Activated CD4-positive, alpha-beta T cell treated with anti-CD3 and anti-CD28 coated beads, Interleukin-2, amount 10 ng/mL, durations not matched to agents 24 days and 14 days (primary cell): ENCODE measurements around the gene VAV2. TPM values are rescaled to one million over a fixed set of nuclear protein-coding genes. Genes with fewer than 3 reads are reported as not detected.
A peak's percentile ranks its signal among the peaks of the same experiment; 100 is the strongest.
"Not testable (repeated sequence)": the region's sequence is repeated elsewhere in the genome, so short reads cannot be mapped to it uniquely, and the experiment has no call there.

Experiments
- DNase-seq: peaks from one replicate; pipeline ENCODE4 v3.0.0; 2022
- H3K27ac Mint-ChIP-seq: one replicate; pipeline ENCODE4 v1.8.0; 2022; ENCODE audit warnings: mild to moderate bottlenecking, mixed read lengths
- H3K27me3 Mint-ChIP-seq: one replicate; pipeline ENCODE4 v1.8.0; 2022; ENCODE audit warnings: mixed read lengths
- H3K36me3 Mint-ChIP-seq: one replicate; pipeline ENCODE4 v1.8.0; 2022; ENCODE audit warnings: low read depth, mild to moderate bottlenecking, mixed read lengths
- H3K4me1 Mint-ChIP-seq: one replicate; pipeline ENCODE4 v1.8.0; 2021; ENCODE audit warnings: mixed read lengths
- H3K4me3 Mint-ChIP-seq: one replicate; pipeline ENCODE4 v1.8.0; 2022; ENCODE audit warnings: mild to moderate bottlenecking, moderate library complexity, mixed read lengths
- H3K9me3 Mint-ChIP-seq: one replicate; pipeline ENCODE4 v1.8.0; 2021; ENCODE audit warnings: mixed read lengths
- intact Hi-C: fragments of 100-400 bp; cut with micrococcal nuclease; formaldehyde crosslinking; loops from one replicate; pipeline ENCODE4 v1.15.1; 2023
- total RNA-seq: library from RNA; stranded (reverse); gene quantifications from 2 replicates; pipeline ENCODE4 v1.2.3, GENCODE V29; 2022

The VAV2 gene
- total RNA-seq, 1 donor from 2014 or later = 9.0 TPM

GRCh38 chr9:133964463-133964862 lies 27.7 kb downstream of the VAV2 start:
- H3K4me3 Mint-ChIP-seq = no peak overlapping the region
- DNase-seq = no peak
- H3K9me3 Mint-ChIP-seq = peaks cover 12% of the 10 kb centered on the region
- intact Hi-C loops = no loop called here
- H3K4me1 Mint-ChIP-seq = no peaks in the 10 kb centered on the region
- peaks cover 2% of the 10 kb centered on the region for H3K27me3 Mint-ChIP-seq
- H3K36me3 Mint-ChIP-seq = no peaks in the 10 kb centered on the region
- no peak overlapping the region for H3K27ac Mint-ChIP-seq

DNA sequence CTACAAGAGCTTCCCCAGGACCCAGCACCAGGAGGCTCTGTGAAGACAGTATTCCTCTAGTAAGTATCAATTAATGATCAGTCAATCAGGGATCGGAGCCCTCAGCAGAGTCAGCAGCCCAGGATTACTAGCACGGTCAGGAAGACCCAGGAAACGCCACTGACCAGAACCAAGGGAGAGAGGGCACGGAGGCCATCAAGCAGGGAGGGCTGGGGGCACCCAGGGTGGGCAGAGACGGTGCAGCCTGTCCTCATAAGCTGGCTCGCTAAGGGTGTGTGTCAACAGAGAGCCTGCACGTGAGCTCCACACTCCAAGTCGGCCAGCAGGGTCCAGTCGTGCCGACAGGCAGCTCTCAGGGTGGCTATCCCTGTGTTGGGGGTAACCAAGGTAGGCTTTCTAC lies 29.0 kb downstream of the VAV2 start:
- no peaks in the 10 kb centered on the region for H3K4me1 Mint-ChIP-seq
- no peak overlapping the region for H3K27ac Mint-ChIP-seq
- H3K4me3 Mint-ChIP-seq = no peak overlapping the region
- peaks cover 12% of the 10 kb centered on the region for H3K9me3 Mint-ChIP-seq
- H3K36me3 Mint-ChIP-seq = no peaks in the 10 kb centered on the region
- intact Hi-C loops = no loop called here
- no peak for DNase-seq
- peaks cover 2% of the 10 kb centered on the region for H3K27me3 Mint-ChIP-seq

DNA sequence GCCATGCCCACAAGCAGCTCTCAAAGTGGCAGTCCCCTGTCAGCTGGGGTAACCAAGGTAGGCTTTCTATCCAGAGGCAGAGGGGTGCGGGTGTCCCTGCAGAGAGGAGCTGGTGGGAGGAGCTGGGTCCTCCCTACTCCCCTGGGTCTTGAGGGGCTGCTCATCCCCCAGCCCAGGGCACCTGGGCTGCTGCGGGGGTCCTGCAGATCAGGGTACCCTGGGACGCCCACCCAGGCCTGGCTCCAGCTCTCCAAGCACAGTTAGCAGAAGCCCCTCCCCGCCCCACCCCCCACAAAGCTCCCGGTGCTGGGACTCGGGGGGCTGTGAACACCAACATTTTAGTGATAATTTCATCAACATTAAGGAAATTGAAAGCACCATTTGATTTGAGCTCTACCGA lies 29.8 kb downstream of the VAV2 start:
- no peak for DNase-seq
- no peak overlapping the region for H3K27ac Mint-ChIP-seq
- no peaks in the 10 kb centered on the region for H3K4me1 Mint-ChIP-seq
- no peak overlapping the region for H3K4me3 Mint-ChIP-seq
- H3K27me3 Mint-ChIP-seq = peaks cover 2% of the 10 kb centered on the region
- H3K9me3 Mint-ChIP-seq = peaks cover 12% of the 10 kb centered on the region
- H3K36me3 Mint-ChIP-seq = no peaks in the 10 kb centered on the region
- intact Hi-C loops = no loop called here

DNA sequence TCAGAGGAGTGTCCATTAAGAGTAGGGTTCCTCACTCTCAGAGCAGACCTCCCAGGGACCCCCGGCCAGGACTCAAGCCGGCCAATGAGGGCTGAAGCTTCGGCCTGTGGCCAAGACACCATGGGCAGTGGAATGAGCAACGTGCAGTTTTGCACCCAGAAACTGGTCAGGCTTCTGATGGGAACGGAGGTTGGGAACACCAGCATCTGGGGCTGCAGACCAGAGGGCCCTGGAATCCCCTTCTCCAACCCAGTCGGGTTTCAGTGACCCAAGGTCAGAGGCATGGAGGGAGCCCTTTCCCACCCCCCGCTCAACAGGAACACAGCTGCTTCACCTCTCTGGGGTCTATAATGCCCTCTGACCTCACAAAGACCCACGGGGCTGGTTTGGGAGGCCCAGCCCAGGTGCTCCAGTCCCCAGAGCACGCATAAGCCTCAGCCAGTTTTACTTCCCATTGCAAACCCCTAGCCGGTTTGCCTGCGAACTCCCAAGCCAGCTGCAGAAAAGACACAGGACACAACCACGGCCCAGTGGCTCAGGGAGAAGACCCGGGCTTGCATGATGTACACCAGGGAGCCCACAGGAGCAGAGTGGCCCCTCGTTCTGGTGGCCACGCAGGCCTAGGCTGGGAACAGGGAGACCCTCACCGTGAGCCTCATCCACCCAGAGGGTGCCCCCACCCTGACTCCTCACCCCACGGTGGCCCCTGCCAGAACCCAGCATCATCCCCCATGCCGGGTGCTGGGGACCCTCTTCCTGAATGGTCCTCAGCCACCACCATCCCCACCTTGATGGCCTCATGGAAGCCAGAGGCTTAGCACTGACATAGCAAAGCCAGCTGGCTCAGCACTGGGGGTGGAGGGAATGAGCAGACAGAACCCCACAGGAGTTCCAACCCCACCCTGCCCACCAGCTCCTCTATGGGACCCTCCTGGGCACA lies 30.6 kb downstream of the VAV2 start:
- H3K36me3 Mint-ChIP-seq = no peaks in the 10 kb centered on the region
- no peak overlapping the region for H3K4me3 Mint-ChIP-seq
- no peak for DNase-seq
- intact Hi-C loops = no loop called here
- no peaks in the 10 kb centered on the region for H3K4me1 Mint-ChIP-seq
- peaks cover 12% of the 10 kb centered on the region for H3K9me3 Mint-ChIP-seq
- H3K27me3 Mint-ChIP-seq = peaks cover 2% of the 10 kb centered on the region
- H3K27ac Mint-ChIP-seq = no peak overlapping the region

DNA sequence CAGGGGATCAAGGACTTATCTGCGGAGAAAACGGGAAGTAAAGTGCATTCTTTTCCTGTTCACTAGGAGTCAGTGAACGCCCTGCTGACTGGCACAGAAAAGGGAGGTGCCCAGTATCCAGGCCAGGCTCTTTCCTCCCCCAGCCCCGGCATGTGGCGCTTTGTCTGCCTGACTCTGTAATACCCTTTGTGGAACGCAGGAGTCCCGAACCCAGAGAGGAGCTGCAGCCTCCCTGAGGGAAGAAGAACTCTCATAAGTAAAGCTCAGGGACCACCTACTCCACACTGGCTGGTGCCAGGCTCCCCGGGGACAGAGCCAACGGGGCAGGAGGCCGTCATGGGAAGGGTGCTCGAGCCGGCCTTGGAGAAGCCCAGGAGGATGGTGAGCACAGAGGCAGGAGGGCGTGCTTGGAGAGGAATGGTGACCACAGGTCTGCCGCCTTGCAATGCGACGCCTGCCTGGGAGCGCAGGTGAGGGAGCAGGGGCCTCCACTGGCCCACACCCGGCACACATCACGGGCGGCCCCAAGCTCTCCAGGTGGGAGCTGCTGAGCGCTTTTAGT lies 31.5 kb downstream of the VAV2 start:
- intact Hi-C loops = no loop called here
- H3K27ac Mint-ChIP-seq = no peak overlapping the region

DNA sequence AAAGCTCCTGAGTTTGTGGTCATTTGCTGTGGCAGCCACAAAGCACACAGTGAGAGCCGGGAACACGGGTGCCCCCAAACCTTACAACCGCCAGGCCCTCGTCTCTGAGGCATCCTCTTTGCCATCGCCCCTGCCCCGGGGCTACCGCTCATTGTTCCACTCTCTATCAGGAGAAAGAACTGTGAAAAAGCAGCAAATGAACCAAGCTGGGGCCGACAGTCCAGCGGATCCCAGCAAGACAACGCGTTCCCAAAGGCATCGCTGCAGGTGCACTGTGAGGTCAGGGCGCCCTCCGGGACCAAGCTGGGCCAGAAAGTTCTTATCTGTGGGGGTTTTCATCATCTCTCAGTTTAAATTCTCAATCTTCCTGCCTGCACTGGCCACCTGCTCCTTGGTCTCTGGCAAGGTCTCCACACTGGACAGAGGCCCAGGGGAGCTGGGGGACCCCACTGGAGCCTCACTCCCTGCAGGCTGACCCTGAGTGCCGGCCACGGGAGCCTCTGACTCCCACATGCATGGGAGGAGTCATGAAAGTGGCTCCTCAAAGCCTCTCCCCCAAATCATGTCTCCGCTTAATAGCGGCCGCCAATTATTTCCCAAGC lies 32.1 kb downstream of the VAV2 start:
- Mint-ChIP-seq H3K36me3 (no peaks in the 10 kb centered on the region), H3K9me3 (peaks cover 8% of the 10 kb centered on the region), H3K27ac (no peak overlapping the region), H3K4me3 (no peak overlapping the region), H3K4me1 (peaks cover 2% of the 10 kb centered on the region), H3K27me3 (no peaks in the 10 kb centered on the region)
- intact Hi-C loops = no loop called here
- no peak for DNase-seq

More for the DNA sequence above, 31.5 kb downstream of the VAV2 start:
- Mint-ChIP-seq H3K4me3 (no peak overlapping the region), H3K9me3 (peaks cover 8% of the 10 kb centered on the region), H3K4me1 (peaks cover 2% of the 10 kb centered on the region), H3K27me3 (no peaks in the 10 kb centered on the region), H3K36me3 (no peaks in the 10 kb centered on the region)
- no peak for DNase-seq

- Mint-ChIP-seq H3K27me3 (no peaks in the 10 kb centered on the region), H3K4me3 (no peak overlapping the region), H3K27ac (no peak overlapping the region), H3K36me3 (no peaks in the 10 kb centered on the region), H3K9me3 (no peaks in the 10 kb centered on the region), H3K4me1 (peaks cover 7% of the 10 kb centered on the region)
- intact Hi-C loops = no loop called here
- DNase-seq = no peak
These were observed 33.0 kb downstream of the VAV2 start for GRCh38 chr9:133959171-133959570.

- no peak for DNase-seq
- Mint-ChIP-seq H3K27me3 (no peaks in the 10 kb centered on the region), H3K4me3 (no peak overlapping the region), H3K36me3 (no peaks in the 10 kb centered on the region), H3K27ac (no peak overlapping the region), H3K9me3 (no peaks in the 10 kb centered on the region), H3K4me1 (peaks cover 7% of the 10 kb centered on the region)
- intact Hi-C loops = no loop called here
These were observed 33.4 kb downstream of the VAV2 start for GRCh38 chr9:133958756-133959155.

GRCh38 chr9:133957772-133958171 lies 34.4 kb downstream of the VAV2 start:
- DNase-seq, H3K27me3 Mint-ChIP-seq, H3K9me3 Mint-ChIP-seq, intact Hi-C loops, H3K27ac Mint-ChIP-seq, H3K4me3 Mint-ChIP-seq, H3K36me3 Mint-ChIP-seq, H3K4me1 Mint-ChIP-seq: not testable (repeated sequence)

- Mint-ChIP-seq H3K27ac (no peak overlapping the region), H3K9me3 (no peaks in the 10 kb centered on the region), H3K27me3 (no peaks in the 10 kb centered on the region), H3K36me3 (no peaks in the 10 kb centered on the region), H3K4me1 (peaks cover 7% of the 10 kb centered on the region), H3K4me3 (no peak overlapping the region)
- intact Hi-C loops = no loop called here
- no peak for DNase-seq
These were observed 34.8 kb downstream of the VAV2 start for GRCh38 chr9:133957328-133957727.

DNA sequence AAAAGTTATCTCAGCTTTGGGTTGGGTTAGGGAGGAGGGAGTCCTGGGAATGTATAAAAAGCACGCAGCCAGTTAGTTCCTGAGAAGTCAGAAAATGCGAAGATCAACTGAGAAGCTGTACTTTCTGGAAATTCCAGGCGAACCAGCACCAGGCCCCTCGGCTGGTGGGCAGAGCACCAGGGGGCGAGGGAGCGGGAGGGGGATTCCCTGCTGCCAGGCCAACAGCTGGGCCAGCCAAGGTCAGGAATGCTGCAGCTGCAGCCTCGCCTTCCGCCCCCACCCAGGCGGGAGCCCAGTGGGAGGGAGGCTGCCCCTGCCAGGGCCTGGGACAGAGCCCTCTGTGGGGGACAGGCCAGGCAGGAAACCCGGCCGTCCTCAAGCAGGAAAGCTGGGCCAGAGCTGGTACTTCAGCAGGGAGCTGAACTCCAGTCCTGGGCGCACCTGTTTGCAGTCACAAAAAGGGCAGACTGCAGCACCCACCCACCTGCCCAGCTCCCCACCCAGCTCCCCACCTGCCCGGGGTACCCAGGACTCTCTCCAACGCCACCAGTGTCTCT lies 35.5 kb downstream of the VAV2 start:
- Mint-ChIP-seq H3K9me3 (no peaks in the 10 kb centered on the region), H3K4me3 (no peak overlapping the region), H3K36me3 (no peaks in the 10 kb centered on the region), H3K27me3 (no peaks in the 10 kb centered on the region), H3K27ac (no peak overlapping the region), H3K4me1 (peaks cover 7% of the 10 kb centered on the region)
- intact Hi-C loops = no loop called here
- no peak for DNase-seq

- Mint-ChIP-seq H3K36me3 (no peaks in the 10 kb centered on the region), H3K4me1 (peaks cover 7% of the 10 kb centered on the region), H3K27me3 (no peaks in the 10 kb centered on the region), H3K4me3 (no peak overlapping the region), H3K9me3 (no peaks in the 10 kb centered on the region), H3K27ac (no peak overlapping the region)
- DNase-seq = peak; percentile 63
- intact Hi-C loops = no loop called here
These were observed 36.2 kb downstream of the VAV2 start for GRCh38 chr9:133955821-133956411.

GRCh38 chr9:133954862-133955529 lies 37.1 kb downstream of the VAV2 start:
- intact Hi-C loops = no loop called here
- Mint-ChIP-seq H3K36me3 (no peaks in the 10 kb centered on the region), H3K9me3 (no peaks in the 10 kb centered on the region), H3K27ac (no peak overlapping the region), H3K4me1 (peaks cover 7% of the 10 kb centered on the region), H3K4me3 (peak overlapping the region; percentile 17), H3K27me3 (no peaks in the 10 kb centered on the region)
- DNase-seq = no peak
